ACHN (cell line): ENCODE data around the gene KRR1.
"Not testable (repeated sequence)": the region's sequence is repeated elsewhere in the genome, so short reads cannot be mapped to it uniquely, and the experiment has no call there.

Experiments used
- DNase-seq: peaks from one replicate; pipeline ENCODE4 v3.0.0-alpha.2; 2015
- in situ Hi-C: cut with HindIII; loops from 2 replicates; pipeline ENCODE4 v1.10.0; 2017; ENCODE audit warnings: low sequenced_read_pairs, low pct_ligation_motif_present, low pct_unique_long_range_greater_than_20kb

KRR1 gene

GRCh38 chr12:75528692-75529091, 17.3 kb upstream of the KRR1 start:
- in situ Hi-C loops: loop anchor here (25.0 kb wide), 1 partner anchor 509 kb away; the partner anchor contains the start of gene PHLDA1
- DNase-seq: no peak

- DNase-seq: no peak
- in situ Hi-C loops: loop anchor here (25.0 kb wide), 1 partner anchor 509 kb away; the partner anchor contains the start of gene PHLDA1
Observed at GRCh38 chr12:75528272-75528671, 16.9 kb upstream of the KRR1 start.

- peak; percentile 81 for DNase-seq
- in situ Hi-C loops: loop anchor here (25.0 kb wide), 1 partner anchor 510 kb away; the partner anchor contains the start of gene PHLDA1
Observed at GRCh38 chr12:75526655-75527511, 15.5 kb upstream of the KRR1 start.

- DNase-seq: no peak
- in situ Hi-C loops: loop anchor here (25.0 kb wide), 1 partner anchor 512 kb away; the partner anchor contains the start of gene PHLDA1
Observed at GRCh38 chr12:75525263-75525662, 13.9 kb upstream of the KRR1 start.

- in situ Hi-C loops: not testable (repeated sequence)
Observed at GRCh38 chr12:75522124-75522523, 10.7 kb upstream of the KRR1 start.

GRCh38 chr12:75521224-75521623, 9.8 kb upstream of the KRR1 start:
- DNase-seq, in situ Hi-C loops: not testable (repeated sequence)

More at GRCh38 chr12:75522124-75522523, 10.7 kb upstream of the KRR1 start:
- DNase-seq: peak; percentile 58

- in situ Hi-C loops: no loop called here
- DNase-seq: no peak
Observed at GRCh38 chr12:75509621-75510020, 1.8 kb downstream of the KRR1 start.

GRCh38 chr12:75508159-75508558, 3.2 kb downstream of the KRR1 start:
- in situ Hi-C loops: no loop called here
- no peak for DNase-seq

- in situ Hi-C loops: no loop called here
Observed at GRCh38 chr12:75507086-75507485, 4.3 kb downstream of the KRR1 start.

GRCh38 chr12:75505706-75506312, 5.6 kb downstream of the KRR1 start:
- in situ Hi-C loops: no loop called here
- peak; percentile 64 for DNase-seq

More at GRCh38 chr12:75507086-75507485, 4.3 kb downstream of the KRR1 start:
- no peak for DNase-seq

GRCh38 chr12:75503866-75504265, 7.5 kb downstream of the KRR1 start:
- in situ Hi-C loops: no loop called here
- peak; percentile 57 for DNase-seq

- no peak for DNase-seq
- in situ Hi-C loops: no loop called here
Observed at GRCh38 chr12:75503459-75503858, 8.0 kb downstream of the KRR1 start.

- DNase-seq: no peak
- in situ Hi-C loops: no loop called here
Observed at GRCh38 chr12:75491169-75491568, 20.2 kb downstream of the KRR1 start.

- in situ Hi-C loops: no loop called here
- peak; percentile 73 for DNase-seq
Observed at GRCh38 chr12:75489613-75490210, 21.7 kb downstream of the KRR1 start.

GRCh38 chr12:75489187-75489586, 22.2 kb downstream of the KRR1 start:
- in situ Hi-C loops: no loop called here
- no peak for DNase-seq

- peak; percentile 76 for DNase-seq
- in situ Hi-C loops: no loop called here
Observed at GRCh38 chr12:75488553-75488952, 22.9 kb downstream of the KRR1 start.

- in situ Hi-C loops: no loop called here
- DNase-seq: no peak
Observed at GRCh38 chr12:75487308-75487707, 24.1 kb downstream of the KRR1 start.

GRCh38 chr12:75484450-75484849, 27.0 kb downstream of the KRR1 start:
- DNase-seq, in situ Hi-C loops: not testable (repeated sequence)

GRCh38 chr12:75483431-75483830, 28.0 kb downstream of the KRR1 start:
- in situ Hi-C loops: no loop called here

More at GRCh38 chr12:75483431-75483830, 28.0 kb downstream of the KRR1 start:
- no peak for DNase-seq
